Activated gamma-delta T cell treated with Interleukin-2 at 50 U/mL for 16 hours (primary cell): ENCODE measurements around the gene CCDC61.

Experiments used
- DNase-seq: peaks from one replicate; pipeline ENCODE4 v3.0.0-alpha.2; 2020

CCDC61 gene, protein sequence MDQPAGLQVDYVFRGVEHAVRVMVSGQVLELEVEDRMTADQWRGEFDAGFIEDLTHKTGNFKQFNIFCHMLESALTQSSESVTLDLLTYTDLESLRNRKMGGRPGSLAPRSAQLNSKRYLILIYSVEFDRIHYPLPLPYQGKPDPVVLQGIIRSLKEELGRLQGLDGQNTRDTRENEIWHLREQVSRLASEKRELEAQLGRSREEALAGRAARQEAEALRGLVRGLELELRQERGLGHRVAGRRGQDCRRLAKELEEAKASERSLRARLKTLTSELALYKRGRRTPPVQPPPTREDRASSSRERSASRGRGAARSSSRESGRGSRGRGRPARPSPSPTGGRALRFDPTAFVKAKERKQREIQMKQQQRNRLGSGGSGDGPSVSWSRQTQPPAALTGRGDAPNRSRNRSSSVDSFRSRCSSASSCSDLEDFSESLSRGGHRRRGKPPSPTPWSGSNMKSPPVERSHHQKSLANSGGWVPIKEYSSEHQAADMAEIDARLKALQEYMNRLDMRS

DNA sequence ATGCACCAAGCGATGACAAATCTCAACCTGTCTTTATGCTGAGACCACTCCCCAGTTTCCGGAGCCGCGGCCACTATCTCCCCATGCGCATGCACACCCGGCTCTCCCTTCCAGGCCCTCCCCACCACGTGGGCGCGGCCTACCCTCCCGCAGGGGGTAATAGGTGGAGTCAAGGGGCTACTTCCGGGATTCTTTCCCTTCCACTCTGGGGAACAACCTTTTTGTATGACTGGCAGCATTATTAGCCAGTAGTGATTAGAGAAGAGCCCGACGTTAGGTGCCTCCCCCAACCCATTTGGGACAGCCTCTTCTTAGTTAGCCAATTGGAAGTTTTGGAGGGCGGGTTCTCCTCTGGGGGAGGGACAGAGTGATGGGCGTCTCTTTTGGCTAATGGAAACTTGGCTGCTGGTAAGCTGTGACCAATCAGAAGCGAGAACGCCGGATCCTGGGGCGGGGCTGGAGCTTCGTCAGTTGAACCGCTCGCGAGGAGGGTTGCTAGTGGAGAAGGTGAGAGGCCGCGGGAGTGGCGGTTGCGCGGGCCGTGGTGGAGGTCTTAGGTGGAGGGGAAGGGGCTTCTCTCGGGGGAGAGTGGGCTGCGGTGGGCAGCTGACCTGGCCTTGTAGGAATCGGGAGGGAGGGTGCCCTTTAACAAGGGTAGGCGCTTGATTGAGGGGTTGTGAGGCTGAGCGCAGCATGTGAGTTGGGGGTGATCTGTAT lies at the start of gene CCDC61:
CCDC61 (plus strand) TSS at position 470 of the 717 bp plus-strand sequence. CDS start 7,552 bp downstream, outside the sequence.
- peak; percentile 95 for DNase-seq

DNA sequence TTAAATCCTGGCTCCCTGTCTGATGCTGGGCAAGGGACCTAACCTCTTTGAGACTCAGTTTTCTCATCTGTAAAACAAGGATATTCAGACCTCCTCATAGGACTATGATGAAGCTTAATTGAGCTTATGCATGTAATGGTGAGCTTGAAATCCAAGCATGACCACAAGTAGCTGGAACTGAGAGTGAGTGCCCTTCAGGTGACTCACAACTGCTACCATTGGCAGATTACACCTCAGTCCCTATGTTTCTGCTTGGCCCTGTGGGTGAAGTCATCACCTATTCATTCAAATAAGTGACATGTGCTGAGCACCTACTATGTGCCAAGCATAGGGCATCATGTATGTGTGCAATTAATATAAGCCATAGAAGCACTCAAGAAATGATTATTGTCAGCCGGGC lies 47.3 kb upstream of the CCDC61 start:
- no peak for DNase-seq

DNA sequence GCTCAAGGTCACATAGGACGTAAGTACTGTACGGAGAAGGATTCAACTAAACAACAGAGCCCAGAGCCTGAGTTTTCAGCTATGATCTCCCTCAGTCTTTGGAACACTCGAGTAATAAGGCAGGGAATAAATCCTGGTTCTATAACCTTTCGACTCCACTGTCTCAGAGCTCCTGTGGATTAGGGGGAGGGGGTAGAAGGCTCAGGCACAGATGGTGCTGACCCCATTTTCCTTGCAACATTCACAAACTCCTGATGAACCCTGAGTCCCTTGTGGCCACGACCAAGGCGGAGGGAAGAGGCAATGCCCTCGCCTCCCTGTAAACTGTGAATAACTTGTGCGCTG lies 43.0 kb upstream of the CCDC61 start:
- DNase-seq = no peak

DNA sequence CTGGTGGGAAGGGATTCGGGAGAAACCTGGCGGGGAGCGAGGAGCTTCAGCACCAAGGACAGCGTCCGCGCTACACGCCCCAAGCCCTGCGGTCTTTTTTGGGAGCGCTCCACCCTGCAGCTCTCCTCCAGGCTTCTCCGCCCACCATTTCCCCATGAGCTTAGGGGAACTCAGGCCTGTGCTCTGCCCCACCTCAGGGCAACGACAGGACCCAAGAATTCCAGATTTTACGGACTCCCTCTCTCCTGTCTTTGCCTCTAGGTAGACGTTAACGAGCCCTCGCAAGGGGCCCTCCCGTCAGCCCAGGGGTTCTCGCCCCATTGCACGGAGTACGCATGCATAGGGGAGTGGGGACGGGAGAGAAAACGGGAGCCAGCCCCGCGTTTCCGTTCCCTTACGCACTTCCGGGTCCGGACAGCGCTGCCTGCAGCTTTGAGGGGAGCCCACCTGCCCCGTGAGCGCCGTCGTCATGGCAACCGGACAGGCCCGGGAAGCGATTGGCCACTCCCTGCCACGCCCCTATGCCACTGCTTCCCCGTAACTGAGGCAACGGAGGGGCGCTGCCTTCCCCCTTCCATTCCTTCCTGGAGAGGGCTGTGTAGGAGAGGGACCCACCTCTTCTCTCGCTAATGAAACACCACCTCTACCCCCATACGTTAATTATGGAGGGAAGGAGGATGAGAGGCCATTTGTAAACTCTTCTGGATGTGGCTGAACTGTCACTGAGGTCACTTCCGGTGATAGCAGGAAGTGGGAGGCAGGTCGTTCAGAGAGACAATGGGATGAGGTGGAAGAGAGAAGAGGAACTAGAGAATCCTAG lies 42.4 kb upstream of the CCDC61 start:
- no peak for DNase-seq

DNA sequence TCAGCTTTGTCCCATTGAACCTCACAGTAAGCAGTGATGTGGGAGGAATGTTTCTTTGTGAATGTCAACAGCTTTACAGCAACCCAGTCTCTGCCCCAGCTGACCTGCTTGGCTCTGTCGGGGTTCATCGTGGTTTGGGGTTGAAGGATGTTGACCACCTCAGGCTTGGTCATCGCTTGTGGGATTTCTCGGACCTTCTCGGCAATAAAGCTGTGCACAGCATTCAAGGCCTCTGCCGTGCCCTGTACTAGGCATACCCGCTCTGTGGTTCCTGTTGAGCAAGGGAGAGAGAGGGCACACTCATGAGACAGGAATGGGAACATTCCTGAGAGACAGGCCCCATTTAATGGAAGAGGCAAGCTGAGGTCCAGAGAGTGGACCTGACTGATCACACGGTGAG lies 41.6 kb upstream of the CCDC61 start:
- no peak for DNase-seq

DNA sequence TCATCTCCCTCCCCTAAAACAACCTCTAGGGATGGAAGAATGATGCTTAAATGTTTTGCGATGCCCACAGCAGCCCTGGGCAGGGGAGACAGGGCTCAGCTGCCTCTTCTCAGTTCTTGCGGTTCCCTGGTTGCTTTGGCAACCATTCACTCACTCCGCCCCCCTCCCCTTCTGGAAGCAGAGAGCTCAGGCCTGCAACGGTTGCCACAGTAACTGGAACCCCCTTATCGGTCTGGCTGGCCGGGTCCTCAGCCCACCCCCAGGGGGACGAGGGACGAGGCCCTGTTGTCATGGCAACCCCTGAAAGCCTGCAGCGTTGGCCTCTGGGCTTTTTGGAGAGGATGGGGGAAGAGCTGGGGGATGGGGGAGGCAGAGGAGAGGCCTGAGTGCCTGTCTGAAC lies 41.1 kb upstream of the CCDC61 start:
- DNase-seq = no peak

DNA sequence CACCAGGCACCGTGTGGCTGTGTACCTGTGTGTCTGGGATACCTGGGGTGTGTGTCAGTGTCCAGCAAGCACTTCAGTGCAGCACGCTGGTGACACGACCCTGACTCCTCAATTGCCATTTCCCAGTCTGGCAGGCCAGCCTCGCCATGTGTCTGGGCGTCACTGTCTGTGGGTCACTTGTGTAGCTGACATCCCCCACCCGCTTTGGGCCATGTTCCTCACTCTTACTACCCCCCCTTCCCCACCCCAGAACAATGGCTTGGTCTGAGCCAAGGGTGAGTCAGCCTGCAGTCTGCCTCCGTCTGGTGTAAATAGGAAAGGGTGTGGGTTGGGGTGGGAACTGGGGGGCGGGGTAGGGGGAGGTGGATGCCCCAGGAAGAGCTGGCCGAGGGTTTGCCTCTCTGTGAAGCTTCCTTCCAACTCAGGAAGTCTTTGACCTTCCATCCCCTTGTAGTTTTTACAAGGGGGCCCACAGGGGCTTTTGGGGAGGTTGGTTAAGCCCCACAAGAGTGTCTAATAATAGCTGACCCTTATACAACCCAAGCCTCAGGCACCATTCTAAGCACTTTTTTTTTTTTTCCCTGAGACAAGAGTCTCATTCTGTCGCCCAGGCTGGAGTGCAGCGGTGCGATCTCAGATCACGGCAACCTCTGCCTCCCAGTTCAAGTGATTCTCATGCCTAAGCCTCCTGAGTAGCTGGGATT lies 39.2 kb upstream of the CCDC61 start:
- no peak for DNase-seq

DNA sequence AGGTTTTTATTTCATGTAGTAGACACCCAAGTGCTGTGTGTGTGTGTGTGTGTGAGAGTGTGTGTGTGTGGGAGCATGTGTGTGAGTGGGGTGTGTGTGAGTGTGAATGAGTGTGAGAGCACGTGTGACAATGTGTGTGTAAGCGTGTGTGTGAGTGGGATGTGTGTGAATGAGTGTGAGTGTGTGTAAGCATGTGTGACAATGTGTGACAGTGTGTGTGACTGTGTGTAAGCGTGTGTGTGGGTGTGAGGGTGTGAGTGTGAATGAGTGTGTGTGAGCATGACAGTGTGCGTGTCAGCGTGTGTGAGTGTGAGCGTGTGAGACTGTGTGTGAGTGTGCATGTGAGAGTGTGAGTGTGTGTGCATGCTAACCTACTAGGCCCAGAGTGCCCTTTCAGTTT lies 36.9 kb upstream of the CCDC61 start:
- no peak for DNase-seq

DNA sequence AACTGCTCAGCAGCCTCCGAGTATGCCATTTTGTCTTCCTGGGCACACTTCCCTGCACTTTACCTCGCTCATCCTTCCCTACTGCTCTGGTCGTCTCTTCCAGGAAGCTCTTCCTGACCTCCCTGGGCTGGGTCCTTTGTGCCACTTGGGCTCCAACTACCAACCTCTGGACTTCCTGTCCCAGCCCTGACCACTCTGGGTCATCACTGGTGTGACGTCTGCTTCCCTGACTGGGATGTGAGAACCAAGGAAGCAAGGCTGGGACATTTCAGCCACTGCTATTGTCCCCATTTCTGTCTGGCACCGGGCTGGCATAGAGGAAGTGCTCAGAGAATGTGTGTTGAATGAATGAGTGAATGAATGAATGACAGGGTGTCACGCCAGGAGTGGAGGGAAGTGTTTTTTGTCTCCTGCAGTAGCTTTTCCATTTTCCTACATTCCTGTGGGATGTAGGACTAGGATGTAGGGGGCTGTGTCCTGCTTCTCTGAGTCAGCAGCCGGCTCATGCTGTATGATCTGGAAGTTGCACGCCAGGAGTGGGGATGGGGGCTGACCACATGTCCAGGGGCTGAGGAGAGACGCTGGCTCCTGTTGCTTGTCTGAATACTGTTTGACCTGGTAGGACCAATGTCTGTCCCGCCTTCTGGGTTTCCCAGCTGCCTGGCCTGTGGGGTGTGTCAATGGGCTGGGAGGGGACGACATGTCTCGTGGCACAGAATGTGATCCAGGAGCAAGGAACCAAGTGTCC lies 36.3 kb upstream of the CCDC61 start:
- no peak for DNase-seq

DNA sequence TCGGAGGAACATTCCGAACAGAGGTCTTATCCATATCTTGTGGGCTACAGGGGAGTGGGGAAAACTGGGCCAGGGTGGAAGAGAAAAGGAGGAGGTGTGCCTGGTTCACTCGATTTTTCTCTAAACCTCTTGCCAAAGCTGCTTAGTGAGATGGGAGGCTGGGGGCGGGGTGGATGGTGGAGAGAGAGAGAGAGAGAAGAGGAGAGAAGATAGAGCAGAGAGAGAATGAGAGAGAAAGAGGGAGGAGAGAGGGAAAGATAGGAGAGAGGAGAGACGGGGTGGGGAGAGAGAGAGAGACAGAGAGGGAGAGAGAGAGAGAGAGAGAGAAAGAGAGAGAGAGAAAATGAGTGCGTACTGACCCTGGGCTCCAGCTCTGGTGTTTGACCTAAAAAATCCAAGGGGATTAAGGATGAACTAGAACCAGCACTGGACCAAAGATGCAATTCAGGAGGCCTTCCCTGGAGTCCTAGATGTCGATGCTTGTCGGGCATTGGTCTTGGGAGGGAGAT lies 35.7 kb upstream of the CCDC61 start:
- DNase-seq = no peak

DNA sequence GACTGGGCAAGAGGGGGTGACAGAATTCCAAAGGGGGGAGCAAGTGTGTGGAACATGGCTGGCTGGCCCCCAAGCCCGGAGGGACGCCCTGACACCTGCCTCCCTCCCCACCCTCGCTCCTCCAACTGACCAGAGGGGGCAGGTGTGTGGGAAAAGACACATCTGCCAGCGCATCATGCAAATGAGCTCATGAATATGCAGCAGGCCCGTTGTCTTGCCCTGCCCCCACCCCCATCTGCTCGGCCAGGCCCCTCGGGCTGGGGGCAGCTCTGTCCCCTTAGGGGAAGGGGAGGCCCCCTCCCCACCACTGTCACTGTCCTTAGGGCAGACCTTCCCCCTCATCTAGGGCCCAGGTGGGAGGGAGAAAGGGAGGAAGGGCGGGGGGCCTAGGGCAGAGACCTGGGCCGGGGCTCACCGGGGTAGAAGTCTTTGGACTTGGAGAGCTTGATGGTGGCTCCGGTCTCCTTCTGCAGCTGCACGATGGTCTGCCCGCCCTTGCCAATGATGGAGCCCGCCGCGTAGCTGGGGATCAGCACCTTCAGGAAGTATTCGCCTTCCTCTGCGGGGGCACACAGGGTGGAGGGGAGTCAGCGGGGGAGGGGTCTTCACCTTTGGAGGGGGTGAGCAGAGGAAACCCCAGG lies 34.6 kb upstream of the CCDC61 start:
- no peak for DNase-seq

DNA sequence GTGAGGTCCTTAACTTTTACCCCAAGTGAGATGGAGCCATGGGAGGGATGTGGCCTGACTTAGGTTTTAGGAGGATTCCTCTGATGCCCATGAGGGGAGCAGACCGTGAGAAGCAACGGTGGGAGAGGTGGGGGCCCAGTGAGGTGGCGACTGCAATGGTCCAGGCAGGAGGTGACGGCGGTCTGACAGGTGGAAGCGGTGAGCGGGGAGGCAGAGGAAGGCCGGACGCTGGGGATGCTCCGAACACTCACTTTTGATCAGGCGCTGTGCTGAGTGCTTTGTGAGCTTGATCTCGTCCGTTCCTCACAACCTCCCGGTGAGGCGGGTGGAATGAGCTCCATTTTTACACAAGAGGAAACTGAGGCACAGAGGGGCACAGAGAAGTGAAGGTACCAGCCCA lies 33.2 kb upstream of the CCDC61 start:
- no peak for DNase-seq

DNA sequence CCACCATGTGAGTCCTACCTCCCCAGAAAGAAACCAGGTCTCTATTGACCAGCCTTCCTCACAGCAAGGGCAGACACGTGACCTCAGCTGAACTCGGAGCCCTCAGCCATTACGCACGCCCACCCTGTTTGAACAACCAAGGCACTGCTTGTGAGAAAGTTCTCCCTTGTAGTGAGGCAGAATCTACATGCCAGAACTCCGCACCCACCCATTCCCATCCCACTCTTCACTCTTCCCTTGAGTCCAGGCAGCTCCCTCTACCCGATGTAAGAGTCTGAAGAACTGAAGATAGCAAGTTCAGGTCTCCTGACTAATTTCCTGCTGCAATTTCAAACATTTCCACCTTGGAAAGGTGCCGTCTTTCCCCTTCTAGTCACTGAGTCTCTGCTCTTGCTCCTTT lies 28.0 kb upstream of the CCDC61 start:
- DNase-seq = no peak

DNA sequence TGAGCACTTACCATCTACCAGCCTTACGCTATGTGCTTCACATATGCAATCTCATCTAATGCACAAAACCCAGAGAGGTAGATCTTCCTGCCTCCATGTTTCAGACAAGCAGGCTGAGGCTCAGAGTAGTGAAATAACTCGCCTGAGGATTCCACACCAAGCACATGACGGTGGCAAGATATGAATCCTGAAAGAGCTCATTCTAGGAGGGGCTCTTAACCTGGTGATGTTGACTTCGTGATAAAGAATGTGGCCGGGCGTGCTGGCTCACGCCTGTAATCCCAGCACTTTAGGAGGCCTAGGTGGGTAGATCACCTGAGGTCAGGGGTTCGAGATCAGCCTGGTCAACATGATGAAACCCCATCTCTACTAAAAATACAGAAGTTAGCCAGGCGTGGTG lies 26.6 kb upstream of the CCDC61 start:
- no peak for DNase-seq

DNA sequence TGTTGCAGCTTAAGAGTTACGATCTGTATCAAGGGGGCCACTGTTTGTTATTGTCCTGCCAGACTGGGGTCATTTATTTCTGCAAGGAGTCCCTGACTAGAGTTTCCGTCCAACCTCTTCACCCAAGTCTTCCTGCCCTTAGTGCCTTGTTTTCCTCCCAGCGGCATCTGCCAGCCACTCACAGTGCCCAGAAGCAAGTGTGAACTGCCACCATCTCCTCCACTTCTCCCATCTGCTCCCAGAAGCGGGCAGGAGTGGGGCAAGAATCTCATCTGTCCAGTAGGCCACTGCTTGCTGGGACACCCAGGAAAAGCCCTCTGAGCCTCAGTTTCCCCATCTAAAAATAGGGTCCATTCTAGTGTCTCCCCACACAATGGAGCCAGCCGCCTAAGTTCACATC lies 25.6 kb upstream of the CCDC61 start:
- no peak for DNase-seq

DNA sequence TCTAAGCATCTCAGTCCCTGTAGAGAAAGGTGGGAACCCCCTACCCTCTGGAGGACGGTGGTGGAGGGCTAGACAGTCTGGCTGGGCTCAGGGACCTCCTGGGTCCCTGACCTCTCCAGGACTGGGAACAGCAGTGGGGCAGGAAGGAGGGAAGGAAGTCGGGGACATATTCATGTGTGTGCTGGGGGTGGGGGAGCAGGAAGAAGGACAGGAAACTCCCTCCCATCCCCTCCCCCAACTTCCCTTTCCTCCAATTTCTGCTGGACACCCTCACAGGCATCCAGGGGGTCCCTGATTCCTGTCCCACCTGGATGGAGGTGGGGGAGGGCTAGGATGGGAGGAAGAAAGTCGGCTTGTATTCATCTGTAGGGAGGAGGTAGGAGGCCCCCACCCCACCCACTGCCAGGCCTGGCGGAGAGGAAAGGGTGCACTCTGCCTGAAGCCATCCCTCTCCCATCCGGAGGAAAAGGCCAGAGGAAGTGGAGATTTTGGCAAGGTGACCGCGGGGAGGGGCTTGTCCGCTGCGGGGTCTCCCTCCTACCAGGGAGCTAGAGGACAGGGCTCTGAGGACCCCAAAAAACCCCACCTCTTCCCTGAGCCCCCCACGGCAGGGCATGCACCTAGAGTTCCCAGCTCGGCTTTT lies 23.9 kb upstream of the CCDC61 start:
- no peak for DNase-seq

DNA sequence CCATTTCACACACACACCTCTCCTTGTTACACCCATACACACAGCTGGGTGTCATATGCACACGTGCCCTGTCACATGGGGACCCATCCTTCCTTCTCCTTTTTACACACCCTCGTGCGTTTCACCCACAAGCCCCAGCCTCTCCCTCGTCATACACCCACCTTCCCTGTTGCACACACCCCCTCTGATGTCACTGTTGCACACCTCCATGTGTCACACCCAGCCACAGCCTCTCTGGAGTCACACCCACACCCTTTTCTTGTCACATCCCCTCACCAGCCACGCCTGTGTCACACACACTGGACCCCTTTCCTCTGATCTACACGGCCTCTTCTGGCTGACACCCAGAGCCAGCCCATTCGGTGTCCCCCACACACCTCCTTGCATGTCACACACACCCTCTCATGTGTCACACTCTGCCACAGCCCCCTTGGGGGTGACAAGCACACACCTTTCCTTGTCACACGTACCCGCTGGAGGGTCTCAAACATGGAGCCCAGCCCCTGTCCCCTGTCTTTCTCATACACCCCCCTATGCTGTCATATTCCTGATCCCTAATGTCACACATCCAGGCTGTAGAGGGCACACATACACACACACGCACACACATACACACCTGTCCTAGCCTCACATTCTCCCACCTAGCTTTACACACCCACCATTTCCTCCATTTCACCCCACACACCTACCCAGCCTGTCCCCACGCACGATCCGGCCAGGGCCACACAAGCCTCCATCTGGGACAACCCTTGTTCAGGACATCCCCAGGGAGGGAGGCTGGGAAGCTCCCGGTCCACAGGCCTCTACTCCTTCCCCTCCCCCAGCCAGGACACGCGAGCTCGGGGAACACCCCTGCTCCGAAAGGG lies 23.0 kb upstream of the CCDC61 start:
- no peak for DNase-seq

DNA sequence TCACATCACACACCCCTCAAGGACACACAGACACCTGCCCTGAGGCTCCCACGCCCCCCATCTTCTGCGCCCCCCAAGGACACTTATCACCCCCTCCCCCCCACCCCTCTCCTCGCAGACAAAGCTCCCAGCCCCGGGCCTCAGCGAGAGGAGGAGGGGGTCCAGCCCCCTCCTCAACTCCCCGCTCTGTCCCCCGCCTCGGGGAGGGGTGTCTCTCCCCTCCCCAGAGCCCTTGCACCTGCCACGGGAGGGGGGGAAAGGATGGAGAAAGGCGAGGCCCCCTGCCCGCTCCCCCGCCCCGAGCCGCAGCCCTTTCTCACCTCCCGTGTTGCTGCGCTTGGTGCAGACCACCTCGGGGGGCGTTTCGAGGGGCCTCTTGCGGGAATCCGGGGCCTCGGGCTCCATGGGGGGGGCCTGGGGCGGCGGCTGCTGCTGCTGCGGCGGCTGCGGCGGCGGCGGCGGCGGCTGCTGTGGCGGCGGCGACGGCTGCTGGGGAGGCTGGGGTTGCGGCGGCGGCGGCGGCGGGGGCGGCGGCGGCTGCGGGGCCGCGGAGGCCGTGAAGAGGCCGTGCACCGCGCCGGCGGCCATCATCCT lies 22.2 kb upstream of the CCDC61 start:
- no peak for DNase-seq
